Esophagus (tissue), 2 donors: ENCODE measurements around the gene UBR4. TPM values are rescaled to one million over a fixed set of nuclear protein-coding genes. Genes with fewer than 3 reads are reported as not detected.
"Not testable (repeated sequence)": the region's sequence is repeated elsewhere in the genome, so short reads cannot be mapped to it uniquely, and the experiment has no call there.

Experiments
- H3K27ac ChIP-seq, 2 donors: one replicate each; pipeline ENCODE4 v1.5.1; 2013; ENCODE audit warnings: low read depth in 2 of 2, mild to moderate bottlenecking in 2 of 2, inconsistent platforms in 1 of 2, low read length in 1 of 2, moderate library complexity in 1 of 2
- H3K27me3 ChIP-seq, 2 donors: one replicate each; pipeline ENCODE4 v1.6.1; 2013; ENCODE audit warnings: low read length in 2 of 2, control low read depth in 1 of 2, mild to moderate bottlenecking in 1 of 2; ENCODE audit not compliant: insufficient read depth in 2 of 2, control insufficient read depth in 1 of 2
- H3K36me3 ChIP-seq, 2 donors: one replicate each; pipeline ENCODE4 v1.6.1; 2013; ENCODE audit warnings: low read length in 1 of 2; ENCODE audit not compliant: control insufficient read depth in 2 of 2, insufficient read depth in 2 of 2
- H3K4me1 ChIP-seq, 2 donors: one replicate each; pipeline ENCODE4 v1.6.1; 2013; ENCODE audit warnings: low read length in 1 of 2; ENCODE audit not compliant: control insufficient read depth in 2 of 2, insufficient read depth in 2 of 2
- H3K4me3 ChIP-seq, 2 donors: one replicate each; pipeline ENCODE4 v1.5.1; 2013; ENCODE audit warnings: low read length in 2 of 2, mild to moderate bottlenecking in 2 of 2, low read depth in 1 of 2, moderate library complexity in 1 of 2
- H3K9me3 ChIP-seq, 2 donors: one replicate each; pipeline ENCODE4 v1.6.1; 2013; ENCODE audit warnings: mild to moderate bottlenecking in 2 of 2, low read depth in 1 of 2, low read length in 1 of 2, moderate library complexity in 1 of 2; ENCODE audit not compliant: control insufficient read depth in 2 of 2, insufficient read depth in 1 of 2
- WGBS, 2 donors: extraction: QIAGEN DNeasy Blood & Tissue Kit; methylation state at CpG; one replicate each; pipeline ENCODE4 v1.1.7; 2013; 5-methylcytosine and 5-hydroxymethylcytosine counted together
- polyA plus RNA-seq, 2 donors: library from polyadenylated mRNA; stranded (reverse); fragments of 200-250 nt; gene quantifications; one replicate each; pipeline ENCODE4 v1.2.3, GENCODE V29; 2013
- donor health status: healthy with polysubstance abuse.
- donor health status: Bipolar disorder and iron deficiency.

UBR4 gene
- polyA plus RNA-seq, 2 donors = 81.9 to 89.9 TPM

GRCh38 chr1:19240673-19241538, 30.8 kb upstream of the UBR4 start:
- Histone ChIP-seq H3K27me3 (no peaks in the 10 kb centered on the region), H3K4me3 (no peak overlapping the region), H3K9me3 (no peaks in the 10 kb centered on the region), H3K4me1 (no peaks in the 10 kb centered on the region), H3K27ac (peak overlapping the region in 1 of 2 donors; percentile 26), H3K36me3 (peaks cover 29 to 47% of the 10 kb centered on the region in 2 donors)
- 63 to 64% methylated on average over 7 of the region's 7 CpGs for WGBS, 2 donors

- 89% methylated on average over 7 of the region's 7 CpGs for WGBS, 2 donors
- Histone ChIP-seq H3K4me3 (no peak overlapping the region), H3K9me3 (no peaks in the 10 kb centered on the region), H3K27ac (no peak overlapping the region), H3K4me1 (no peaks in the 10 kb centered on the region), H3K36me3 (peaks cover 31 to 45% of the 10 kb centered on the region in 2 donors), H3K27me3 (no peaks in the 10 kb centered on the region)
Observed at GRCh38 chr1:19239876-19240275, 29.8 kb upstream of the UBR4 start.

DNA sequence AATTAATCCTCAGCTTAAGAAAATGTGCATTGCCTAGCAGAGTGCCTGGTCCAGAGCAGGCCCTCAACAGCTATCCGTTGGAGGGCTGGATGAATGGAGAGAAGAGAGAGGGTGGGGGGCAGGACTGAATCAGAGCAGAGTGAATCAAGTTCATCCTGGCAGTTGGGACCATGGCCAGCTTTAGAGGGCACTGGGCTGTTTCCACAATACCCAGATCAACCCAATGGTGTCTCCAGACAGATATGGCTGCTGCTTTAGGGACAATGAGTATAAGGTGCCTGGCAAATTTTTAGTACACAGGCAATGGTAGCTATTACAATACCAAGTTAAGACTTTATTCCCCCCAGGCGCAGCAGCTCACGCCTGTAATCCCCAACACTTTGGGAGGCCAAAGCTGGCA, 24.2 kb upstream of the UBR4 start:
- Histone ChIP-seq H3K36me3 (peaks cover 34 to 48% of the 10 kb centered on the region in 2 donors), H3K9me3 (no peaks in the 10 kb centered on the region), H3K4me1 (no peaks in the 10 kb centered on the region), H3K27ac (no peak overlapping the region), H3K27me3 (no peaks in the 10 kb centered on the region), H3K4me3 (no peak overlapping the region)
- WGBS, 2 donors = 91 to 94% methylated on average over 3 of the region's 3 CpGs

DNA sequence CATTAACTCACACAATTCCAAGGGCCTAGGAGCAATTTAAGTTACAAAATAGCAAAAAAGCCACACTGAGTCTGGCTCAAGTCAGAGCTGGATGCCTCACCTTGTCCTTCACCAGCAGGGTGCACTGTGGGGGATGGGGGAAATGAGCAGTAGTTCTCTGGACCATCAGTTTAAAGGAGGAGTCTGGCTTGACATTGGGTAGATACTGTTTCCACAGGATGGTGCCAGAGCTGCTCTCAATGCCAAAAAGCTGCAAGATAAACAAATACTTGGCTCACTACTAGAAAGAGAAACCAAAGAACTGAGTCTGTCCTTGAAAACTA, 22.4 kb upstream of the UBR4 start:
- H3K27me3 ChIP-seq = no peaks in the 10 kb centered on the region
- H3K9me3 ChIP-seq = no peaks in the 10 kb centered on the region
- H3K4me1 ChIP-seq = no peaks in the 10 kb centered on the region
- H3K4me3 ChIP-seq = no peak overlapping the region
- H3K36me3 ChIP-seq = peaks cover 35 to 36% of the 10 kb centered on the region in 2 donors
- no peak overlapping the region for H3K27ac ChIP-seq

DNA sequence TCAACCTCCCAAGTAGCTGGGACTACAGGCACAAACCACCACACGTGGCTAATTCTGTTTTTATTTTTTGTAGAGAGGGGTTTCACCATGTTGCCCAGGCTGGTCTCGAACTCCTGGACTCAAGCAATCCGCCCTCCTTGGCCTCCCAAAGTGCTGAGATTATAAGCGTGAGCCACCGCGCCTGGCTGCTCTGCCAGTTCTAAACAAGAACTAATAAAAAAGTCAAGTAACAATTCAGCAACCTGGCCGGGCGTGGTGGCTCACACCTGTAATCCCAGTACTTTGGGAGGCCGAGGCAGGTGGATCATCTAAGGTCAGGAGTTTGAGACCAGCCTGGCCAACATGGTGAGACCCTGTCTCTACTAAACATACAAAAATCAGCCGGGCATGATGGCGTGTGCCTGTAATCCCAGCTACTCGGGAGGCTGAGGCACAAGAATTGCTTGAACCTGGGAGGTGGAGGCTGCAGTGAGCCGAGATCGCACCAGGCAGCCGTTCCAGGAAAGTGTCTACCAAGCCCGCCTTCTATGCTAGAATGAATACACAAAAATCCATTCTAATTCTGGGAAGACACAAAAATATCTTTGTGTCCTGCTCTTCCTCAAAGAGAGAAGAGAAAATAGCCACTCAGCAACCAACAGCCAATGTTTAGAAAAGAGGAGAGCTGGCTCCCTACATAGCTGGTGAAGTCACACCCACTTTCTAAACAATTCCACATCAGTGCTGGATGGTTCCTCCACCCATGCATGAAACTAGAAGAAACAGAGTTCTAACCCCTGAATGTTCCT, 21.9 kb upstream of the UBR4 start:
- H3K9me3 ChIP-seq, H3K4me3 ChIP-seq, H3K4me1 ChIP-seq, H3K27me3 ChIP-seq, H3K27ac ChIP-seq: not testable (repeated sequence)
- 89 to 90% methylated on average over 16 of the region's 16 CpGs for WGBS, 2 donors
- peaks cover 29 to 36% of the 10 kb centered on the region in 2 donors for H3K36me3 ChIP-seq

- peaks cover 26 to 40% of the 10 kb centered on the region in 2 donors for H3K36me3 ChIP-seq
- H3K27ac ChIP-seq = no peak overlapping the region
- H3K4me1 ChIP-seq = no peaks in the 10 kb centered on the region
- H3K4me3 ChIP-seq = no peak overlapping the region
- no peaks in the 10 kb centered on the region for H3K27me3 ChIP-seq
- WGBS, 2 donors = 89 to 90% methylated on average over 6 of the region's 6 CpGs
- no peaks in the 10 kb centered on the region for H3K9me3 ChIP-seq
Observed at GRCh38 chr1:19229828-19230325, 19.8 kb upstream of the UBR4 start.

GRCh38 chr1:19229229-19229628, 19.2 kb upstream of the UBR4 start:
- no peaks in the 10 kb centered on the region for H3K9me3 ChIP-seq
- WGBS, 2 donors = 54 to 71% methylated on average over 3 of the region's 3 CpGs
- H3K36me3 ChIP-seq = peaks cover 29 to 43% of the 10 kb centered on the region in 2 donors
- no peak overlapping the region for H3K27ac ChIP-seq
- no peak overlapping the region for H3K4me3 ChIP-seq
- no peaks in the 10 kb centered on the region for H3K4me1 ChIP-seq
- H3K27me3 ChIP-seq = no peaks in the 10 kb centered on the region

DNA sequence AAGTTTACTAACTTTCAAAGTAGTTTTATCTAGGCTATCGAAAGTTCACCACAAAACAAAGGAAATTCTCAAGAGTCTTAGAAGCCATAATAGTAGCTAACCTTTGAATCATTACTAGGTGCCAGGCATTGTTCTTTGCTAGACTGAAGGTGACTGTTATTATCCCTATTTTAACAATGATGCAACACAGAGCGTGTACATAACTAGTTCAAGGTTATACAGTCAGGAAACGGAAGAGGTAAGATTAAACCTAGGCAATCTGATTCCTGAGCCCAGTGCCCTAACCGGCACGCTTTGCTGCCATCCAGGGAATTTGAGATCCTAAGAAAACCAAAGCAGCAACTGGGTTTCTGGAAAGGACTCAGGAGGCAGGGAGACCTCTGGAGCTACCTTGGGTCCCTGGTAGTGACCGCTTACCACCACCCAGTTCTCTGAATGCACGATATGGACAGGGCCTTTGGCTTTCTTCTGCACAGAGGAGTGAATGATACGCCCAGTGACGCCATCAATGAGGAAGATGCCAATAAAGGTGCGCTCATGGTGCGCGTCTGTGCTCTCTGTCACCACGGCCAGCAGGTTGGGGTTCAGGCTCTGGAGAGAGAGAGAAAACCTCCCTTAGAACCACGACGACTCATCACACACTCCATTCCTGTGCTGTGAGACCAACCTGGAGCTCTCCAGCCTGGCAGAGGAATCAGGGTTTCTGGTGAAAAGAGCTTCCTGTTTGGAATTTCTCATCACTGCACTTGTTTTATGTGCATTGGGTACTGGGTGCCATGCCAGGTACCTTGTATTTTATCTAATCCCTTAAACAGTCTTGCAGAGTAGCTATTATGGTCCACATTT, 13.1 kb upstream of the UBR4 start:
- no peak overlapping the region for H3K27ac ChIP-seq
- H3K4me3 ChIP-seq = no peak overlapping the region
- peaks cover 14 to 47% of the 10 kb centered on the region in 2 donors for H3K36me3 ChIP-seq
- H3K27me3 ChIP-seq = no peaks in the 10 kb centered on the region
- H3K4me1 ChIP-seq = no peaks in the 10 kb centered on the region
- no peaks in the 10 kb centered on the region for H3K9me3 ChIP-seq
- 85 to 89% methylated on average over 15 of the region's 15 CpGs for WGBS, 2 donors

DNA sequence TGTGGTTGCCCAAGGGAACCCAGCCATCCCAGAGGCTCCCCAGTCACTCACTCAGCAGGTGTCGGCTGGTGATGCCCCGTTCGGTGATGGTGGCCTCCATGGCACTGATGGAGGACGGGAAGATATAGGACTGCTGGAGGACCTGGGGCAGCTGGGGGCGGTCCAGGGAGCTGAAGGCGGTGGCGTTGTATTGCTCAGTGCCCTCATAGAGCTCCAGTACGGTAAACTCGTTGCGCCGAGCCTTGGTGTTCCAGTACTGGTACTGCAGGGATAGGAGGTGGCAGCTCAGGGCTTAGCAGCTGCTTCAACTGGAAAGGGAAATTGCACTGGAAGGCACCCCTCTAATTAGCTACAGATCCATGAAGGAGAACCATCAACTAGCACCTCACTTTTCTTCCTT, 12.5 kb upstream of the UBR4 start:
- Histone ChIP-seq H3K27ac (no peak overlapping the region), H3K4me1 (no peaks in the 10 kb centered on the region), H3K4me3 (no peak overlapping the region), H3K27me3 (no peaks in the 10 kb centered on the region), H3K9me3 (no peaks in the 10 kb centered on the region), H3K36me3 (peaks cover 14 to 47% of the 10 kb centered on the region in 2 donors)
- WGBS, 2 donors = 96% methylated on average over 11 of the region's 11 CpGs
